HL-60 (cell line): ENCODE data around the gene SDK1.

Experiments
- SPI1 ChIP-seq: IDR thresholded peaks from 2 replicates; pipeline ENCODE4 v1.6.1; 2012; ENCODE audit warnings: low read depth, mild to moderate bottlenecking, borderline replicate concordance
- TF ChIP-seq, protein P1 (sequence below): IDR thresholded peaks from one replicate; pipeline ENCODE4 v1.5.1; 2011; ENCODE audit warnings: low read length, control low read depth, inconsistent platforms; ENCODE audit not compliant: insufficient read depth

DNA sequence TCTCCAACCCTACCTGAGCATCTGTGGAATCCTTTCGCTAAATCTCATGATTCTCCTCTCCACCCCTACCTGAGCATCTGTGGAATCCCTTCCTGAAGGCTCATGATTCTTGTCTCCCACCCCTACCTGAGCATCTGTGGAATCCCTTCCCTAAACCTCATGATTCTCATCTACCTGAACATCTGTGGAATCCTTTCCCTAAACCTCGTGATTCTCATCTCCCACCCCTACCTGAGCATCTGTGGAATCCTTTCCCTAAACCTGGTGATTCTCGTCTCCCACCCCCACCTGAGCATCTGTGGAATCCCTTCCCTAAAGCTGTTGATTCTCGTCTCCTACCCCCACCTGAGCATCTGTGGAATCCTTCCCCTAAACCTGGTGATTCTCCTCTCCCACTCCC is 342.0 kb downstream of the SDK1 start:
- TF ChIP-seq, protein P1, sequence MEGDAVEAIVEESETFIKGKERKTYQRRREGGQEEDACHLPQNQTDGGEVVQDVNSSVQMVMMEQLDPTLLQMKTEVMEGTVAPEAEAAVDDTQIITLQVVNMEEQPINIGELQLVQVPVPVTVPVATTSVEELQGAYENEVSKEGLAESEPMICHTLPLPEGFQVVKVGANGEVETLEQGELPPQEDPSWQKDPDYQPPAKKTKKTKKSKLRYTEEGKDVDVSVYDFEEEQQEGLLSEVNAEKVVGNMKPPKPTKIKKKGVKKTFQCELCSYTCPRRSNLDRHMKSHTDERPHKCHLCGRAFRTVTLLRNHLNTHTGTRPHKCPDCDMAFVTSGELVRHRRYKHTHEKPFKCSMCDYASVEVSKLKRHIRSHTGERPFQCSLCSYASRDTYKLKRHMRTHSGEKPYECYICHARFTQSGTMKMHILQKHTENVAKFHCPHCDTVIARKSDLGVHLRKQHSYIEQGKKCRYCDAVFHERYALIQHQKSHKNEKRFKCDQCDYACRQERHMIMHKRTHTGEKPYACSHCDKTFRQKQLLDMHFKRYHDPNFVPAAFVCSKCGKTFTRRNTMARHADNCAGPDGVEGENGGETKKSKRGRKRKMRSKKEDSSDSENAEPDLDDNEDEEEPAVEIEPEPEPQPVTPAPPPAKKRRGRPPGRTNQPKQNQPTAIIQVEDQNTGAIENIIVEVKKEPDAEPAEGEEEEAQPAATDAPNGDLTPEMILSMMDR: no peak
- no peak for TF ChIP-seq SPI1
